Naive thymus-derived CD4-positive, alpha-beta T cell (primary cell): ENCODE data around the gene MAN1C1. TPM values are rescaled to one million over a fixed set of nuclear protein-coding genes. Genes with fewer than 3 reads are reported as not detected.
A peak's percentile ranks its signal among the peaks of the same experiment; 100 is the strongest.

Experiments
- ATAC-seq: fragments of 150-1000 bp; cut with Tn5 transposase; 2 replicates; pipeline ENCODE4 v1.10.0; 2021; ENCODE audit warnings: mild to moderate bottlenecking, moderate library complexity
- CTCF ChIA-PET: fragments of 350-600 bp; sonication (Branson Sonifier 250); formaldehyde crosslinking; loops from one replicate; lab custom pipeline; 2021; ENCODE audit warnings: antibody characterized with exemption; lab: Charles Lee
- POLR2A ChIA-PET: fragments of 350-600 bp; sonication (Branson Sonifier 250); formaldehyde crosslinking; loops from one replicate; lab custom pipeline; 2021; ENCODE audit warnings: antibody characterized with exemption, inconsistent platforms; lab: Charles Lee
- DNase-seq, 9 donors: peaks; one replicate each; pipeline versions ENCODE4 v3.0.0 to v3.0.0-alpha.2; 2020 to 2022; ENCODE audit warnings: mixed read lengths in 1 of 9
- H3K27ac ChIP-seq: one replicate; pipeline ENCODE4 v1.7.0; 2013; ENCODE audit warnings: mild to moderate bottlenecking, low read depth, low read length, moderate library complexity
- H3K27me3 ChIP-seq, 2 donors: one replicate each; pipeline ENCODE4 v1.7.0; 2013; ENCODE audit warnings: low read length in 2 of 2, mild to moderate bottlenecking in 2 of 2, moderate library complexity in 2 of 2; ENCODE audit not compliant: control insufficient read depth in 2 of 2, insufficient read depth in 2 of 2
- H3K36me3 ChIP-seq, 3 experiments: 1 replicate in 2 of 3; 2 replicates in 1 of 3; pipeline ENCODE4 v1.7.0; 2013; ENCODE audit warnings: low read length in 3 of 3, mild to moderate bottlenecking in 3 of 3, moderate library complexity in 1 of 3; ENCODE audit not compliant: insufficient read depth in 3 of 3, control insufficient read depth in 2 of 3
- H3K4me1 ChIP-seq, 2 donors: one replicate each; pipeline ENCODE4 v1.7.0; 2013; ENCODE audit warnings: low read length in 2 of 2, mild to moderate bottlenecking in 2 of 2, moderate library complexity in 1 of 2; ENCODE audit not compliant: control insufficient read depth in 2 of 2, insufficient read depth in 2 of 2
- H3K4me3 ChIP-seq: 2 replicates; pipeline ENCODE4 v1.7.0; 2013; ENCODE audit warnings: mild to moderate bottlenecking, low read length
- H3K9me3 ChIP-seq, 3 experiments: 1 replicate in 2 of 3; 2 replicates in 1 of 3; pipeline ENCODE4 v1.7.0; 2013; ENCODE audit warnings: low read length in 3 of 3; ENCODE audit not compliant: control insufficient read depth in 2 of 3
- H3K27ac Mint-ChIP-seq, 9 donors: one replicate each; pipeline ENCODE4 v1.8.0; 2020 to 2022; ENCODE audit warnings: mixed read lengths in 9 of 9, mild to moderate bottlenecking in 8 of 9, moderate library complexity in 5 of 9, inconsistent platforms in 2 of 9
- H3K27me3 Mint-ChIP-seq, 5 donors: one replicate each; pipeline ENCODE4 v1.8.0; 2021 to 2022; ENCODE audit warnings: mixed read lengths in 5 of 5, mild to moderate bottlenecking in 1 of 5
- H3K36me3 Mint-ChIP-seq, 5 donors: one replicate each; pipeline ENCODE4 v1.8.0; 2020 to 2022; ENCODE audit warnings: mixed read lengths in 5 of 5, mild to moderate bottlenecking in 3 of 5, inconsistent platforms in 1 of 5
- H3K4me1 Mint-ChIP-seq, 7 donors: one replicate each; pipeline ENCODE4 v1.8.0; 2020 to 2022; ENCODE audit warnings: mixed read lengths in 7 of 7, mild to moderate bottlenecking in 3 of 7, inconsistent platforms in 1 of 7
- H3K4me3 Mint-ChIP-seq, 10 donors: one replicate each; pipeline ENCODE4 v1.8.0; 2020 to 2022; ENCODE audit warnings: mild to moderate bottlenecking in 10 of 10, mixed read lengths in 10 of 10, moderate library complexity in 6 of 10, inconsistent platforms in 2 of 10
- H3K9me3 Mint-ChIP-seq, 11 donors: one replicate each; pipeline ENCODE4 v1.8.0; 2020 to 2022; ENCODE audit warnings: mixed read lengths in 11 of 11, mild to moderate bottlenecking in 4 of 11, inconsistent platforms in 1 of 11, moderate library complexity in 1 of 11
- intact Hi-C, 2 donors: fragments of 100-400 bp; cut with micrococcal nuclease; formaldehyde crosslinking; loops; one replicate each; pipeline ENCODE4 v1.15.1; 2023
- polyA plus RNA-seq, 2 donors: library from polyadenylated mRNA; unstranded; fragments of 300-500 nt; fragmentation: Illumina TruSeq; gene quantifications; one replicate each; pipeline ENCODE4 v1.2.3, GENCODE V29; 2021
- total RNA-seq, 6 experiments: library from RNA in 5 of 6; stranded (reverse) in 5 of 6; gene quantifications; 1 replicate in 5 of 6; 2 replicates in 1 of 6; pipeline ENCODE4 v1.2.3 and lab custom pipeline; 2021 to 2026

The MAN1C1 gene
- total and polyA plus RNA-seq, 7 experiments from 2014 or later, result 16.0 to 85.5 (median 61.0) TPM

GRCh38 chr1:25760871-25761270, 144.3 kb downstream of the MAN1C1 start:
- H3K4me1 Mint-ChIP-seq, result peaks cover 5 to 45% (median 34%) of the 10 kb centered on the region in 7 donors
- ChIA-PET CTCF (interaction anchor here (0.8 kb wide), 1 partner anchor 32 kb away, joined by 3 read pairs; no protein-coding TSS in a partner anchor), POLR2A (no interaction called here)
- H3K4me3 ChIP-seq, result no peak overlapping the region
- no peaks in the 10 kb centered on the region for H3K9me3 ChIP-seq
- peaks cover 0 to 16% (median 0%) of the 10 kb centered on the region in 5 donors for H3K27me3 Mint-ChIP-seq
- H3K9me3 Mint-ChIP-seq, result peaks cover 0 to 4% (median 0%) of the 10 kb centered on the region in 11 donors
- intact Hi-C loops, result no loop called here
- ATAC-seq (no peak), DNase-seq (no peak)
- H3K36me3 ChIP-seq, result peaks cover 0 to 61% (median 19%) of the 10 kb centered on the region in 3 experiments
- H3K36me3 Mint-ChIP-seq, result peaks cover 0 to 36% (median 6%) of the 10 kb centered on the region in 5 donors
- no peaks in the 10 kb centered on the region for H3K27me3 ChIP-seq
- H3K27ac ChIP-seq, result no peak overlapping the region
- H3K4me3 Mint-ChIP-seq, result no peak overlapping the region
- peak overlapping the region in 8 of 9 donors; percentile 66 to 88 (median 80) for H3K27ac Mint-ChIP-seq
- peaks cover 0 to 19% of the 10 kb centered on the region in 2 donors for H3K4me1 ChIP-seq

- DNase-seq, result no peak
- intact Hi-C loops, result no loop called here
Measured at GRCh38 chr1:25763493-25763892, 146.9 kb downstream of the MAN1C1 start.

GRCh38 chr1:25765136-25765922, 148.7 kb downstream of the MAN1C1 start:
- Histone ChIP-seq H3K4me3 (no peak overlapping the region), H3K27ac (peak overlapping the region; percentile 71), H3K4me1 (peaks cover 0 to 42% of the 10 kb centered on the region in 2 donors), H3K9me3 (no peaks in the 10 kb centered on the region), H3K27me3 (no peaks in the 10 kb centered on the region), H3K36me3 (peaks cover 0 to 38% (median 0%) of the 10 kb centered on the region in 3 experiments)
- DNase-seq (no peak), ATAC-seq (no peak)
- intact Hi-C loops, result no loop called here
- peaks cover 0 to 64% (median 46%) of the 10 kb centered on the region in 7 donors for H3K4me1 Mint-ChIP-seq
- H3K27me3 Mint-ChIP-seq, result peaks cover 0 to 10% (median 0%) of the 10 kb centered on the region in 5 donors
- CTCF ChIA-PET, result interaction anchor here (1.4 kb wide), 1 partner anchor 39 kb away, joined by 3 read pairs; no protein-coding TSS in a partner anchor
- peak overlapping the region in 8 of 9 donors; percentile 87 to 96 (median 93) for H3K27ac Mint-ChIP-seq
- H3K9me3 Mint-ChIP-seq, result peaks cover 0 to 5% (median 0%) of the 10 kb centered on the region in 11 donors
- POLR2A ChIA-PET, result interaction anchor here (0.6 to 2.0 kb wide), 6 partner anchors 8 to 145 kb away, joined by 3 to 17 read pairs (median 4); no protein-coding TSS in a partner anchor
- H3K4me3 Mint-ChIP-seq, result peak overlapping the region in 8 of 10 donors; percentile 5 to 66 (median 46)
- H3K36me3 Mint-ChIP-seq, result peaks cover 0 to 21% (median 10%) of the 10 kb centered on the region in 5 donors

More at GRCh38 chr1:25763493-25763892, 146.9 kb downstream of the MAN1C1 start:
- peaks cover 0 to 5% (median 0%) of the 10 kb centered on the region in 11 donors for H3K9me3 Mint-ChIP-seq
- no peak for ATAC-seq
- POLR2A ChIA-PET, result interaction anchor here (1.9 kb wide), 1 partner anchor 11 kb away, joined by 13 read pairs; no protein-coding TSS in a partner anchor
- peaks cover 0 to 5% (median 0%) of the 10 kb centered on the region in 5 donors for H3K27me3 Mint-ChIP-seq
- H3K27me3 ChIP-seq, result no peaks in the 10 kb centered on the region
- CTCF ChIA-PET, result no interaction called here
- H3K4me3 ChIP-seq, result no peak overlapping the region
- H3K4me1 Mint-ChIP-seq, result peaks cover 0 to 47% (median 36%) of the 10 kb centered on the region in 7 donors
- peaks cover 0 to 25% of the 10 kb centered on the region in 2 donors for H3K4me1 ChIP-seq
- no peak overlapping the region for H3K4me3 Mint-ChIP-seq
- H3K36me3 Mint-ChIP-seq, result peaks cover 0 to 32% (median 12%) of the 10 kb centered on the region in 5 donors
- H3K36me3 ChIP-seq, result peaks cover 0 to 47% (median 4%) of the 10 kb centered on the region in 3 experiments
- no peaks in the 10 kb centered on the region for H3K9me3 ChIP-seq
- peak overlapping the region in 8 of 9 donors; percentile 69 to 96 (median 89) for H3K27ac Mint-ChIP-seq
- peak overlapping the region; percentile 18 for H3K27ac ChIP-seq

DNA sequence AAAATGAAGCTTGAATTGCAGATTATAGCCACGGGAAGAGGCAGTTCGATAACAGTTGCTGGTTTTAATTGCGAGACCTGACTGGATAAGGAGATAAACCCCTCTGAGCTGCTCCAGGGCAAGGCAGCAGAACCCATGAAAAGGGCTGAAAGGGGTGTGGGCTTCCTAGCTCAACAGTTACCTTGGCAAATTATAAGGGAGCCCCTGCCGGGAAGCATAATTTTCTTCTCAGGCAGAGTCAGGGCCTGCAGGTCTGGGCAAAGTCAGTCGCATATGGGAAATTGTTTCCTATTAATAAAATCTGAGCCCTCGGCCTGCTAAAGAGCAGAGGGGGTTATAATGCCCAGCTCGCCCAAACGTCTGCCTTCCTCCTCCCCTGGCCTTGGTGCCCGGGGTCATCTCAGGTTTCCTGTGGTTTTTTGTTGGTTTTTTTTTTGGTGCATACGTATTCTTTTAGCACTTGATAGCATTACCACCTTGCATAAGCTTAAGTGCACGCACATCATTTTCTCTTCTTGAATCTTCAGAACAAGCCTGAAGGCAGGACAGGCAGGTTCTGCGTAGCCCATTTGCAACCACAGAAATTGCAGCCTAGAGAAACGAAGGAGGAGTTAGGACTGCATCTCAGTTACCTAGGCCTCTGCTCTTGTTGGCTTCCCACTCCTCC, 149.5 kb downstream of the MAN1C1 start:
- peaks cover 0 to 32% (median 0%) of the 10 kb centered on the region in 3 experiments for H3K36me3 ChIP-seq
- peak overlapping the region; percentile 71 for H3K27ac ChIP-seq
- Mint-ChIP-seq H3K27ac (peak overlapping the region in 8 of 9 donors; percentile 87 to 96 (median 93)), H3K27me3 (peaks cover 0 to 15% (median 0%) of the 10 kb centered on the region in 5 donors), H3K4me1 (peaks cover 0 to 71% (median 48%) of the 10 kb centered on the region in 7 donors), H3K36me3 (peaks cover 0 to 21% (median 11%) of the 10 kb centered on the region in 5 donors), H3K9me3 (peaks cover 0 to 5% (median 0%) of the 10 kb centered on the region in 11 donors), H3K4me3 (peak overlapping the region in 9 of 10 donors; percentile 5 to 66 (median 48))
- peak in 7 of 9 donors; percentile 35 to 63 (median 46) for DNase-seq
- ChIA-PET CTCF (interaction anchor here (1.4 kb wide), 1 partner anchor 40 kb away, joined by 3 read pairs; no protein-coding TSS in a partner anchor), POLR2A (interaction anchor here (0.6 to 2.0 kb wide), 7 partner anchors 8 to 145 kb away, joined by 3 to 17 read pairs (median 3); no protein-coding TSS in a partner anchor)
- intact Hi-C loops, result loop anchor here in 1 of 2 donors (1.0 kb wide), 1 partner anchor 8 kb away; no protein-coding TSS in a partner anchor
- no peak overlapping the region for H3K4me3 ChIP-seq
- ATAC-seq, result peak; percentile 60
- no peaks in the 10 kb centered on the region for H3K9me3 ChIP-seq
- H3K4me1 ChIP-seq, result peaks cover 0 to 50% of the 10 kb centered on the region in 2 donors
- no peaks in the 10 kb centered on the region for H3K27me3 ChIP-seq

- peaks cover 0 to 23% (median 0%) of the 10 kb centered on the region in 5 donors for H3K27me3 Mint-ChIP-seq
- Histone ChIP-seq H3K36me3 (peaks cover 0 to 32% (median 0%) of the 10 kb centered on the region in 3 experiments), H3K27ac (peak overlapping the region; percentile 71), H3K9me3 (no peaks in the 10 kb centered on the region), H3K4me1 (peaks cover 0 to 58% of the 10 kb centered on the region in 2 donors), H3K4me3 (no peak overlapping the region), H3K27me3 (no peaks in the 10 kb centered on the region)
- no peak for DNase-seq
- H3K27ac Mint-ChIP-seq, result peak overlapping the region in 8 of 9 donors; percentile 87 to 97 (median 94)
- CTCF ChIA-PET, result interaction anchor here (1.4 kb wide), 1 partner anchor 41 kb away, joined by 3 read pairs; no protein-coding TSS in a partner anchor
- peaks cover 6 to 79% (median 57%) of the 10 kb centered on the region in 7 donors for H3K4me1 Mint-ChIP-seq
- intact Hi-C loops, result loop anchor here in 1 of 2 donors (1.0 kb wide), 1 partner anchor 7 kb away; no protein-coding TSS in a partner anchor
- peaks cover 0 to 23% (median 15%) of the 10 kb centered on the region in 5 donors for H3K36me3 Mint-ChIP-seq
- no peak for ATAC-seq
- POLR2A ChIA-PET, result interaction anchor here (1.0 to 2.0 kb wide), 5 partner anchors 8 to 35 kb away, joined by 3 to 17 read pairs (median 4); no protein-coding TSS in a partner anchor
- peak overlapping the region in 4 of 10 donors; percentile 22 to 63 (median 48) for H3K4me3 Mint-ChIP-seq
- peaks cover 0 to 2% (median 0%) of the 10 kb centered on the region in 11 donors for H3K9me3 Mint-ChIP-seq
Measured at GRCh38 chr1:25766721-25767436, 150.3 kb downstream of the MAN1C1 start.
